Osteocyte (in vitro differentiated cells): ENCODE data around the gene HIF3A. TPM values are rescaled to one million over a fixed set of nuclear protein-coding genes. Genes with fewer than 3 reads are reported as not detected.

Experiments
- DNase-seq: peaks from one replicate; pipeline ENCODE4 v3.0.0; 2021; ENCODE audit warnings: mixed read lengths; ENCODE audit not compliant: unreplicated experiment; ENCODE audit errors: extremely low spot score
- H3K27ac Mint-ChIP-seq: one replicate; pipeline ENCODE4 v1.8.0; 2021; ENCODE audit warnings: mild to moderate bottlenecking, mixed read lengths; ENCODE audit not compliant: unreplicated experiment
- H3K27me3 Mint-ChIP-seq: one replicate; pipeline ENCODE4 v1.8.0; 2021; ENCODE audit warnings: mixed read lengths; ENCODE audit not compliant: unreplicated experiment
- H3K36me3 Mint-ChIP-seq: one replicate; pipeline ENCODE4 v1.8.0; 2021; ENCODE audit warnings: mixed read lengths; ENCODE audit not compliant: unreplicated experiment
- H3K4me1 Mint-ChIP-seq: one replicate; pipeline ENCODE4 v1.8.0; 2021; ENCODE audit warnings: mixed read lengths; ENCODE audit not compliant: unreplicated experiment
- H3K4me3 Mint-ChIP-seq: one replicate; pipeline ENCODE4 v1.8.0; 2021; ENCODE audit warnings: mild to moderate bottlenecking, moderate library complexity, mixed read lengths; ENCODE audit not compliant: unreplicated experiment
- H3K9me3 Mint-ChIP-seq: one replicate; pipeline ENCODE4 v1.8.0; 2021; ENCODE audit warnings: mixed read lengths; ENCODE audit not compliant: unreplicated experiment
- total RNA-seq: library from RNA; stranded (reverse); gene quantifications from 2 replicates; pipeline ENCODE4 v1.2.1, GENCODE V29; 2021
- TF ChIP-seq, protein P1 (sequence below): fragments of 200-600 bp; sonication (generic); IDR thresholded peaks from 2 replicates; pipeline ENCODE4 v1.5.0; 2021; ENCODE audit warnings: antibody characterized with exemption, mild to moderate bottlenecking, moderate library complexity

HIF3A gene
- total RNA-seq, 1 donor from 2014 or later = 101 TPM

DNA sequence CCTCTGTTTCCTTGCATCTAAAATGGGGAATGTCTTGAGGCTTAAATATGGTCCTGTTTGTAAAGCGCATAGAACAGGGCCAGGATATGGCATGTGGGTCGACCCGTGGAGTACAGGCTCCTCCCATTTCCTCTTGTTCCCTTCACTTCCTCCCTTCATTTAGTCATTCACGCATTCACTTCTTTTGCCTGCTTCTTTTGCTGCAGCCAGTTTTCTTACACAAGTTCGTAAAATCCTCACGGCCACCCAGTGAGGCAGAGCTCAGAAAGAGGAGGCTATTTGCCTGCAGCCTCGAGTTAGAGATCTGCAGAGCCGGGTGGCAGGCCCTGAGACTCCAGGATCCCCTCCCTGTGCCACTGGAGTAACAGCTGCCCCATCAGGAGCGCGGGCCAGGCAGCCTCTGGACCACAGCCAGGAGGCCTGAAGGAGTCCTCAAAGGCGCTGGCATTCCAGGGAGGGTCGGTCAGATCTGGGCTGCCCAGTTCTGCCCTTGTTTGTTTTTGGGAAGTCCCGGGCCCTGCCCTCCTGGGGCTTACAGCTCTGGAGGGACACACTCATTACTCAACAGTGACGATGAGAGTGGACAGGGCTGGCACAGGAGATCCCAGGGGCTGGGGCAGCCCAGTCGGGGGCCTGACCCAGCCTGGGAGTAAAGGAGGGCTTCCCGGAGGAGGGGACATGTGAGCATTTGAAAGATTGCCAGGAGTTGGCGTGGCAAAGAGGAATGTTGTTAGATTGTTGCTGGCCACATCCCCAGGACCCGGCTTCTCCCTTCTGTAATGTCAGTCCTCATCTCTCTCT lies 54.6 kb downstream of the HIF3A start:
- DNase-seq = peak; percentile 93
- TF ChIP-seq, protein P1, sequence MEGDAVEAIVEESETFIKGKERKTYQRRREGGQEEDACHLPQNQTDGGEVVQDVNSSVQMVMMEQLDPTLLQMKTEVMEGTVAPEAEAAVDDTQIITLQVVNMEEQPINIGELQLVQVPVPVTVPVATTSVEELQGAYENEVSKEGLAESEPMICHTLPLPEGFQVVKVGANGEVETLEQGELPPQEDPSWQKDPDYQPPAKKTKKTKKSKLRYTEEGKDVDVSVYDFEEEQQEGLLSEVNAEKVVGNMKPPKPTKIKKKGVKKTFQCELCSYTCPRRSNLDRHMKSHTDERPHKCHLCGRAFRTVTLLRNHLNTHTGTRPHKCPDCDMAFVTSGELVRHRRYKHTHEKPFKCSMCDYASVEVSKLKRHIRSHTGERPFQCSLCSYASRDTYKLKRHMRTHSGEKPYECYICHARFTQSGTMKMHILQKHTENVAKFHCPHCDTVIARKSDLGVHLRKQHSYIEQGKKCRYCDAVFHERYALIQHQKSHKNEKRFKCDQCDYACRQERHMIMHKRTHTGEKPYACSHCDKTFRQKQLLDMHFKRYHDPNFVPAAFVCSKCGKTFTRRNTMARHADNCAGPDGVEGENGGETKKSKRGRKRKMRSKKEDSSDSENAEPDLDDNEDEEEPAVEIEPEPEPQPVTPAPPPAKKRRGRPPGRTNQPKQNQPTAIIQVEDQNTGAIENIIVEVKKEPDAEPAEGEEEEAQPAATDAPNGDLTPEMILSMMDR = no peak
- no peaks in the 10 kb centered on the region for H3K9me3 Mint-ChIP-seq
- peak overlapping the region; percentile 45 for H3K4me3 Mint-ChIP-seq
- no peaks in the 10 kb centered on the region for H3K27me3 Mint-ChIP-seq
- peaks cover 53% of the 10 kb centered on the region for H3K4me1 Mint-ChIP-seq
- H3K36me3 Mint-ChIP-seq = peaks cover 16% of the 10 kb centered on the region
- H3K27ac Mint-ChIP-seq = peak overlapping the region; percentile 96

DNA sequence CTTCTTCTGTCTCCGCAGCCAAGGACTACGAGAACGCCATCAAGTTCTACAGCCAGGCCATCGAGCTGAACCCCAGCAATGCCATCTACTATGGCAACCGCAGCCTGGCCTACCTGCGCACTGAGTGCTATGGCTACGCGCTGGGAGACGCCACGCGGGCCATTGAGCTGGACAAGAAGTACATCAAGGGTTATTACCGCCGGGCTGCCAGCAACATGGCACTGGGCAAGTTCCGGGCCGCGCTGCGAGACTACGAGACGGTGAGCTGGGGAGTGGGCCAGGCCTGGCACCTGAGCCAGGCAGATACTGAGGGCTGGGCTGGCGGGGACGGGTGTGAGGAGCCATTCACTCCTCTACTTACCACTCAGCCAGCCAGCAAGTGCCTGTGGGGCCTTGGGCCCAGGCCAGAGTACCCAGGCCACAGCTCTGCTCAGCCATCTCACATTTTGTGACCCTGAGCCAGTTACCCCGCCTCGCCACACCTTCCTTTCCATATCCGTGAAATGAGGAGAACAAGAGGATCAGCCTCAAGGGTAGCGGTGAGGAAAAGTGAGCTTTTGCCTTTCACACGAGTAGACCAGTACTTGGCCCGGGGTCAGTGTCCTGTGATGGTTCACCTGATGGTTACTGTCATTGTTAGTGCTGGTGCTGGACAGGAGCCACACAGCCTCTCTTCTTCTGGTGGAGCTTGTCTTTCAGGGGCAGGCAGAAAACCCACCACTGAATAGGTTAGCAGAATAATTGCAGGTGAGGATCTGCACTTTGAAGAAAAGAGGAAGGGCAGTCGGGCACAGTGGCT lies 57.1 kb downstream of the HIF3A start:
- DNase-seq = no peak
- H3K4me3 Mint-ChIP-seq = no peak overlapping the region
- H3K27me3 Mint-ChIP-seq = no peaks in the 10 kb centered on the region
- H3K4me1 Mint-ChIP-seq = peaks cover 43% of the 10 kb centered on the region
- H3K9me3 Mint-ChIP-seq = no peaks in the 10 kb centered on the region
- TF ChIP-seq, protein P1 = no peak
- H3K36me3 Mint-ChIP-seq = peaks cover 21% of the 10 kb centered on the region
- H3K27ac Mint-ChIP-seq = no peak overlapping the region

DNA sequence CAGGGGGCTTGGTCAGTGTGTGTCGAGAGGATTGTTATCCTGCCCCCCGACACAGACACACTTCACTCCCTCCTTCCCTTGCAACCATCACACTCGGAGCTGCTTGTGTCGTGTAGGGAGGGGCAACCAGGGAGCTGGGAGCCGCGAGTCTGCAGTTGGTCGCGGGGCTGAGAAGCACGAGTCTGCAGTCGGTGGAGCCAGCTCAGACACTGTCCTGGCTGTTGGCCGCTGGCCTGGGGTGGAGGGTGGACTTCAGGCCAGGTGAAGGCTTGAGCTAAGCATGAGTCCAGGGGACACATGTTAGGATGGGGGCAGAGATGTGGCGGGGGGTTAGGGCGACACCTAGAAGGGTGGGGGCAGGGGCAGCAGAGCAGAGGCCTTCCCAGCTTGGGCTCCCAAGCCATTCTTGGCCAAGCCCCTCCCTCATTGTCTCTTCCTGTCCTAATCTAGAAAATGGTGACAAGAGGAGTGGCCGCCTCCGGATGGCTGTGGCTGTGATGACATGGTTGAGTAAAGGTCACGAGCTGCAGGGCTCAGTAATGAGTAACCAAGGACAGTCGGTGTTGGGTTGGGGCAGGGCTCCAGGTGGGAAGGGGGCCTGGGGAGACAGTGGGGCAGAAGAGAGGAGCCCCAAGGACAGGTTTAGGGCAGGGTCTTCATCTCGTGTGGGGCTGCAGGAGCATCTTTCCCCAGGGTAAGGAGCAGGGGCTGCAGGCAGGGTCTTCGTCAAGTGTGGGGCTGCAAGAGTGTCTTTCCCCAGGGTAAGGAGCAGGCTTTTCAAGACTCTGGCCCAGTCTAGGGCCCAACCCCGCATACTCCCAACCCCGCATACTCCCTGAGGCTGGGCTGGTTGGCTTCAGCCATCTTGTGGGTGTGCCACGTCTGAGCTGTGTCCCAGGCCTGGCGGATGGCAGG lies 58.6 kb downstream of the HIF3A start:
- Mint-ChIP-seq H3K4me3 (no peak overlapping the region), H3K36me3 (peaks cover 17% of the 10 kb centered on the region), H3K27ac (no peak overlapping the region), H3K27me3 (no peaks in the 10 kb centered on the region), H3K9me3 (no peaks in the 10 kb centered on the region), H3K4me1 (peaks cover 27% of the 10 kb centered on the region)
- no peak for DNase-seq
- TF ChIP-seq, protein P1 = no peak

DNA sequence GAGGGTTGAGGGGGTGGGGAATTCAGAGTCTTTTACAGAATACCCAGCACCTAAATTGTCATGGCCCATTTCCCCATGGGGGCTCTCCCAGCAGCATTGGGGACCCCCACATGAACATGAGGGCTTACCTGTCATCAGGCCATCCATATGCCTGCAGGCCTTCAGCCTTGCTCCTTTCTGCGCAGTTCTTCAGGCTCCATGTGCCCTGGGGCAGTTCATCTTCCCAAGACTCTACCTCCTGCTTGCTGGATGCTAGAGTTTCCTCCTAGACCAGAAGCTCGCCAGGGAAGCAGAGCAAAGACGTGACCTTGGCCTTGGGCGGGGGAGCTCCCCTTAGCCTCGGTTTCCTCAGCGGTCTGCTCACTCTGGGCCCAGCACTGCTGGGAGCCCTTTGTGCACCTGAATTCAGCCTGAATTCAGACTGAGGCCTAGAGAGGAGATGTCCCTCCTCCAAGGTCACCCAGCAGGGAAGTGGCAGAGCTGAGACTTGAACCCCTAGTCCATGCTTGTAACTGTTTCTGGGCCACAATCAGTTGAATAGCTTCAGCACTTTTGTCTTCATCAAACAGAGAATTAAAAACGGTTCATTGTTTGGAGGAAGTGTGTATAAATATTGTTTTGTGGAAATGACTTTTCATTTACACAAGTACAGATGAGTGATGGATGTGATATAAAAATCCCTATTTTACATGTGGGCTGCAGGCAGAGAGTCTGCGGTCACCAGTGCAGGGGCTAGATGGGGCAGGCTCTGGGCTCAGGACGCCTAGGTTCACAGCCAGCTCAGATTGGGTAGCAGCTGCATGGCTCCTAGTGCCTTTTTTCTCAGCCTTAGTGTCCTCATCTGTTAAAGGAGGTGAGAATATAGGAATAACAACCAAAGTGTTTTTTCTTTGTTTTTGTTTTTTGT lies 59.6 kb downstream of the HIF3A start:
- Mint-ChIP-seq H3K27ac (no peak overlapping the region), H3K4me1 (peaks cover 18% of the 10 kb centered on the region), H3K36me3 (peaks cover 20% of the 10 kb centered on the region), H3K4me3 (no peak overlapping the region), H3K27me3 (no peaks in the 10 kb centered on the region), H3K9me3 (no peaks in the 10 kb centered on the region)
- TF ChIP-seq, protein P1 = no peak
- no peak for DNase-seq
